Endometrium (tissue), 2 donors: ENCODE results near the gene TRPV3.

ENCODE experiments used
- FAIRE-seq: peaks from 2 replicates; lab custom pipeline; 2012; peaks lifted over from hg19 to GRCh38; lab: Jason Lieb, UNC
- donor health status: control.
- donor health status: control.

The TRPV3 gene

DNA sequence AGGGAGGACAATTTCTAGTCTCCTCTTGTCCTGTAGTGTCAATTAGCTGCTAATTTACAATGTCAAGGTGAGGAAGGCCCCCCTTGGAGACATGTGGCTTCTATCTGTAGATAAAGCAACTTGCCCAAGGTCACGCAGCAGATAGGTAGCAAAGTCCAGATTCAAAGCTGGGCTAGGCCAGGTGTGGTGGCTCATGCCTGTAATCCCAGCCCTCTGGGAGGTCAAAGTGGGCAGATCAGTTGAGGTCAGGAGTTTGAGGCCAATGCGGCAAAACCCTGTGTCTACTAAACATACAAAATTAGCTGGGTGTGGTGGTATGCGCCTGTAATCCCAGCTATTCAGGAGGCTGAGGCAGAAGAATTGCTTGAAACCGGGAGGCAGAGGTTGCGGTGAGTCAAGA, 11.1 kb downstream of the TRPV3 start:
- FAIRE-seq: no peak

DNA sequence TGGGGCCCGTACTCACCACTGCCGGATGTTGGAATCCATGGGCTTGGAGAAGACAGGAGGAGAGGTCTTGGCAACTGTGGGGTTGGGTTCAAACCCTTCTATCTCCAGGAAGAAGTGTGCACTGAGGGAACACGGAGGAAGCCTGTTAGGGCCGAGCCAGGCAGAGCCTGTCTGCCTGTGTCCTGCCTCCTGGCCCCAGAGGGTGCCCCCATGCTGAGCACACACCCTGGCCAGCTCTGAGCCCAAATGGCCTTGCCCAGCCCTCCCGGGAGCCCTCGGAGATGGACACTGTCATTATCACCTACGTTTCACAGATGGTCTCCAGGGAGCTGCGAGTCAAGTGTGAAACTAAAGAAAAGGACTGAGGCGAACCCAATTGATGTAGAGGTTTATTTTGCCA, 12.5 kb downstream of the TRPV3 start:
- FAIRE-seq: no peak

DNA sequence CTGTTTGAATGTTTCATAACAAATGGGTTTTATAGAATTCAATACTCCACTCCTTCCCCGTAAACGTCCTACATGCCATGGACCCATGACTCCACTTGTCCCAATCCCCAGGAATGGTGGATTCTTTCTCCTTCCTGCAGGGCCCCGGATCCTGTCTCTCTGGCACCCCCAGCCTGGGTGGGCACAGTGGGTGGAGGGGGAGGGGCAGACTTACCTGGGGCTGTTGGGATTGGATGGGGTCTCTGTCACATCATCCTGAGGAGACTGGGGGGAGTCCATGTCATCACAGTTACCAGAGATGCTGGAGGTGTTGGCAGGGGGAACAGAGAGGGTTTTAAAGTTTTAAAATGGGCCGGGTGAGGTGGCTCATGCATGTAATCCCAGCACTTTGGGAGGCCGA, 13.2 kb downstream of the TRPV3 start:
- FAIRE-seq: no peak

DNA sequence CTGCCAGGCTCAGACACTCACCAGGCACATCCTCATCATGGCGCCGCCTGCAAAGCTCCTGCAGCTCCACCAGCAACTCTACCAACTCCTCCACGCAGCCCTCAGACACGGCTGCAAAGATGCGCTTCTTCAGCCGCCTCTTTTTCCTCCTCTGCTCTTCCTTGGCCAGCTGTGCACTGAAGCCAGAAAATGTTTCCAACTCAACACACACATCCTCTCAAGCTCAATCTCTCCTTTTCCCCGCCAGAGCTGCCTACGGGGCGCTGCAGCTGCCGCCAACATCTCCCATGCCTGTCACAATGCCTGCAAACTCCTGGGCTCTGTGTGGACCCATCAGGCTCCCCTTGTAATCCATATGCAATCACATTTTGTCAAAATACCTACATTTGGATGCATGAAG, 14.2 kb downstream of the TRPV3 start:
- no peak for FAIRE-seq

DNA sequence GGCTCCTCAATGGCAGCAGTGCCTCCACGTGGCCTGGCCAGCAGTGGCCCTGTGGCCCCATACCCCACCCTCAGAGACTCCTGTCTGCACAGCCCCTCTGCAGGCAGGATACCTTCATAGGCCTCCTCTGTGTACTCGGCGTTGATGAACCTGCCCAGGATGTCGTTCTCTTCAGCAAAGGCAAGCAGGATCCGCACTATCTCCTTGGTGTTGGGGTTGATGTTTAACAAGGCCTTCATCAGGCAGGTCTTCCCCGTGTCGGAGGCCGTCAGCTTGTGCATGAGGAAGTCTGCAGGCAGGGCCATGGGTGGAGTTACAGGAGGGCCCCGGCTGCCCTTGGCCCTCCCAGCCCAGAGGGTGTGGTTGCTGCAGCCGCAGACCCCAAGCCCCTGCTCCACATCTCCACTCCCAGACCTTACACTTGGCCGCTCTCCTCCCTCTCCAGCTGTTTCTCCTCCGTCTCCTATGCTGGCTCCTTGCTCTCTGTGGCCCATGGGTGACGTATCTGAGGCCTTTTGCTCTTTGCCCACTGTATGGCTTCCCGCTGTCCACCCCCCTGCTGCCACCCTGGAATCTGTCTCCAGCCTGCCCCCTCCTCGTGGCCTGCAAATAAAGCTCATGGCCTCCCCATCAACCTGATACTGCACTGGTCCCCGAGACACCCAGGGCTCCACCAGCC, 15.1 kb downstream of the TRPV3 start:
- FAIRE-seq: no peak

DNA sequence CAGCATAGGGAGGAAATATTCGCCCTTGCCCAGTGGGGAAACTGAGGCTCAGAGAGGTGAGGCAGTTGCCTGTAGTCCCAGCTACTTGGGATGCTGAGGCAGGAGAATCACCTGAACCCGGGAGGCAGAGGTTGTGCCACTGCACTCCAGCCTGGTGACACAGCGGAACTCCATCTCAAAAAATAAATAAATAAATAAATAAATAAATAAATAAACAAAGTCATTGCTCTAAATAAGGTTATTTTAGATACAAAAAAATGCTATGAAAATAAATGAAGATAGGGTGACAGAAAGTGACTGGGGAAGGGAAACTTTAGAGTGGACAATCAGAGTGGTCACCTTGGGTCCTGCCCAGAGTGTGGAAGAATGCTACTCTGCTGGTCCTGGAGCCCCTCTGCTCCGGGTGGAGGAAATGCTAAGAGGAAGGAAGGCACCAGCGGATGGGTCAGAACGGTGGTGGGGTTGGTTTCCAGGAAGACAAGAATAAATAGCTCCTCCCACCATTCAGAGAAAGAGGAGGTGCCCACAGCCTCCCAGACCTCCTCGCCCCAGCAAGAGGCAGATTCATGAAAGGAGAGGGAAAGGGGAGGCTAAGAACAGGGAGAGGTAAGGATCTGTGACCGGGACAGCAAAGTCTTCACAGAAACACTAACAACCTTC, 17.6 kb downstream of the TRPV3 start:
- no peak for FAIRE-seq

DNA sequence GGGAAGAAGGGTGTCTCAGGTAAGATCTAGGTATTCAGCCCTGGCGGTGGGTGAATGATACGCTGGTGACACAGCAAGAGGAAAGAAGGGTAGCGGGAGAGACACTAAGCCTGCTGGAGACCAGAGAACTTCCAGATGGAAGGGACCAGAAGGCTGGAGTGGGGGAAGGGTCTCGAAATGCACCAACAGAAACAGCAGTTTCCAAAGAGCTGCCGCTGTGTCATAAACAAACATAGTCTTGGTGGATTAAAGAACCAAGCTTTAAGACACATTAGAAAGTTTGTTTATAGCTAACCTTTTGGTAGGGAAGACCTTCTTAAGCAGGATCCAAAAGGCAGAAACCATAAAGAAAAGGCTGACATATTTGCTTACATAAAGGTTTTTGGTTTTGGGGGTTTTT, 20.9 kb downstream of the TRPV3 start:
- no peak for FAIRE-seq

DNA sequence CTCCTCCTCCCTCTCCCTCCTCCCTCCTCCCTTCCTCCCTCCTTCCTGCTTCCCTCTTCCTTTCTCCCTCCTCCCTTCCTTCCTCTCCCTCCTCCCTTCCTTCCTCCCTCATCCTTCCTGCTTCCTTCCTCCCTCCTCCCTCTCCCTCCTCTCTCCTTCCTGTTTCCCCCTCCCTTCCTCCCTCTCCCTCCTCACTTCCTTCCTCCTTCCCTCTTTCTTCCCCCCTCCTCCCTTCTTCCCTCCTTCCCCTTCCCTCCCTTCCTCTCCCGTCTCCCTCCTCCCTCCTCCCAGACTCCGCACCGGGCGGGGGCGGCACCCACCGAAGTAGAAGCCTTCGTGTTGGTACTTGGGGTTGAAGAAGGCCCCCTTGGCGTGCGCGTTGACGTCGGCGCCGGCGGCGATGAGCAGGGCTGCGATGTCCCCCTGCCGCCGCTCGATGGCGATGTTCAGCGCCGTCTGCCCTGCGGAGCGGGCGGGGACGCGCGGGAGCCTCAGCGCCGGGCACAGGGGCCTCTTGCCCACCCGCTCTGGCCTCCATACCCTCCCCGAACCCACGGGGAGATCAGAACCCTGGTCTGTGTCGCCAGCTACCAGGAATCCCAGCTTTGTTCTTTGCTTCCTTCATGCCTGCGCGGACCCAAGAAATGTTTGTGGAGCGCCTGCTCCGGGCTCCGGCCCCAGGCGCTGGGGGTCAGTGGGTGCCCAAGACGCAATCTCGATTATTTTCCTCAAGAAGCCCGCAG, 22.2 kb downstream of the TRPV3 start:
- no peak for FAIRE-seq

DNA sequence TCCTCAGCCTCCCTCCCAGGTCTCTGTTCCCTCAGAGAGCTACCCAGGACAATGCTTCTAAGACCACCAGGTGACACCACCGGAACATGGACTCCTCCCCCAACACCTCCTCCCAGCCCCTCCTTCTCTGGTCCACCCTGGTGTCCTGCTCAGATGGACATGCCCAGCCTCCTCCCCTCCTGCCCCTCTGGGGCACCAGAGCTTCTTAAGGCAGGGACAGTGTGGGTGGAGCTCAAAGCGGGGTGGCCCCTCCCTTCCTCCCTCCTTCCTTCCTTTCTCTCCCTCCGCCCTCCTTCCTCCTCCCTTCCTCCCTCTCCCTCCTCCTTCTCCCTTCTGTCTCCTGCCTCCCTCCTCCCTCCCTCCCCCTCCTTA, 22.7 kb downstream of the TRPV3 start:
- FAIRE-seq: no peak

DNA sequence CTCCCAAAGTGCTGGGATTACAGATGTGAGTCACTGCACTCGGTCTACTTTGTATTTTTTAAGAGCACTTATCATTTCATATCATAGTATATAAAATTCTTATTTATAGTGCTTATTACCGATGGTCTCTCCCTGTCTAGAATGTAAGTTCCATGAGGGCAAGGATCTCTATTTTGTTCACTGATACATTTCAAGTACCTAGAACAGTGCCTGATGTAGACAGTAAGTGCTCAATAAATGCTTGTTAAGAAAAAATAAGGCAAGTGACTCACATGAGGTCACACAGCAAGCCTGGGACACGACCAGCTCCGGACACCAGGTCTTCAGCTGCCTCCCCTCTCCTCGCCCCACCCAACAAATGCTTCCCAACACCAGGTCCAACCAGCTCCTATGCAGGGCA, 23.9 kb downstream of the TRPV3 start:
- FAIRE-seq: no peak

DNA sequence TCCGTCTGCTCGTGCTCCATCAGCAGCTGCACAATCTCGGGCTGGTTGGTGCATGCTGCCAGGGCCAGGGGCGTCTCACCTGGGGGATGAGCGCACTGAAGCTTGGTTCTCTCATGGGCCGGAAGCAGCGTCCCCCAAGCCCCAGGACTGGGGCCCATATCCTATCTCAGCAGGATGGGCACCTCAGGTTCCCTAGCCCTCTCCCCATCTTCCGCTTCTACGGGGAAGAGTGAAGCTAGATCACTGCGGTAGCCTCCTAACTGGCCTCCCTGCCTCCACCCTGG, 24.8 kb downstream of the TRPV3 start:
- no peak for FAIRE-seq

DNA sequence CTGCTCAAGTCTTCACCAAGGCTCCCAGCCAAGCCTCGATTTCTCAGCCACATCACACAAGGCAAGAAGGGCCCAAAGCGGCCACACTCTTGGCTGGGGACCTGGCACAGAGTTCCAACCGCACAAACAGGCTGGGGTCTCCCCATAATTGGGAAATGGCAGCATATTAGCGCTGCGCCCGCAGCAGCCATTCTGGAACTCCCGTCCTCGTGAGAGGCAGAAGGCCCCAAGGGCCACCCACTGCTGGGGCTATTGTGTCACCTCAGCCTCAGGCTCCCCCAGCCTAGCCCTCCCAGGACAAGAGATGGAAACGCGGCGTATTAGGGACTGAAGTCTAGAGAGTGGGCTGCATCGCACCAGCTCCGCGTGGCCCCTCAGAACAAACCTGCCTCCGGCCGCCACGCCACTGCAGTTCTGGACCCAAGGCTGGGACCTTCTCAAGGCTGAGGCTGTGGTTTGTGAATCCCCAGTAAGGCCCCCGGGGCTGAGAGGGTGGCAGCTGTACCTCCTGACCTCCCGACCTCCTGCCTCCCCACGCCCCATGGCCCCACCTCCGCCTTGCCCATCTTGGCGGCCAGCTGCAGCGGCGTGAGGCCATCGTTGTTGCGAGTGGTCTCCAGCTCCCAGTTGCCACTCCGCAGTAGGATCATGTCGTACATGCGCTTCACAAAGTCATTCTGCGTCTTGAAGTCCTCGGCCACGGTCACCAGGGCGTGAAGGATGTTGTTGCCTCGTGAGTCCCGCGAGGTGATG, 25.3 kb downstream of the TRPV3 start:
- FAIRE-seq: no peak

DNA sequence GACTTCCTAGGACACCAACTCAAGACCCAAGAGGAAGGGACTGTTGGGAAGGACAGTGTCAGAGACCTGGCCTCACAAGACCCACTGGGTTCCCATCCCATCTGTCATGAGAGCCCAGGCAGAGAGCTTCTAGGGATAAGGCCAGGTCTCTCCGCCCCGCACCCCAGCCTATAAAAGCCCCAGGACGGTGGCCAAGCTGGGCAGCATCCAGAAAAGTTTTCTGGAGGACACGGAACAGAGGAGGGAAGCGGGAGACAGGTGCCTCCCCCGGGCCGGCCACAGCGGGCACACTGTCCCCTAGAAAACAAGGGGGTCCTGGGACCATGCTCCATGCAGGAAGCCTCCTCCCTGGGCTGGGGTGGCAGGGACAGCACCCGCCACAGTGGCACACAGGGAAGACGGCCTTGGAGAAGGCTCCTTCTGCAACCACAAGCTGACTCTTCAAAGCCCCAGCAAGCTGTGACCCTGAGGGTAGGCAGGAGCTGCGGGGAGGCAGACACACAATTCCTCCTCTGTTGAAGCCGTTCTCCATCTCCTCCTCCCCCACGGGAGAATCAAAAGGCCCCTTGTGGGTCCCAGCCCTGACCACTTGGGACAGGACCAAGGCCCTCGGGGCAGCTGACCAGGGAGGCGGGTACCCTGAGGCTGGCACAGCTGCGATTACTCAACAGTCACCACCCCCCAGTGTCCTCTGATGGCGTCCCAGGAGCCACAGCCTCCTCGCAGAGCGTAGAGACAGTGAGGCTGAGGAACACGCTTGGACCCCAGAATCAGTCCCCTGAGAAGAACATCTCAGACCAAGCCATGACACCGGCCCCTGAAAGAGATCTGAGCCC, 26.1 kb downstream of the TRPV3 start:
- FAIRE-seq: no peak

DNA sequence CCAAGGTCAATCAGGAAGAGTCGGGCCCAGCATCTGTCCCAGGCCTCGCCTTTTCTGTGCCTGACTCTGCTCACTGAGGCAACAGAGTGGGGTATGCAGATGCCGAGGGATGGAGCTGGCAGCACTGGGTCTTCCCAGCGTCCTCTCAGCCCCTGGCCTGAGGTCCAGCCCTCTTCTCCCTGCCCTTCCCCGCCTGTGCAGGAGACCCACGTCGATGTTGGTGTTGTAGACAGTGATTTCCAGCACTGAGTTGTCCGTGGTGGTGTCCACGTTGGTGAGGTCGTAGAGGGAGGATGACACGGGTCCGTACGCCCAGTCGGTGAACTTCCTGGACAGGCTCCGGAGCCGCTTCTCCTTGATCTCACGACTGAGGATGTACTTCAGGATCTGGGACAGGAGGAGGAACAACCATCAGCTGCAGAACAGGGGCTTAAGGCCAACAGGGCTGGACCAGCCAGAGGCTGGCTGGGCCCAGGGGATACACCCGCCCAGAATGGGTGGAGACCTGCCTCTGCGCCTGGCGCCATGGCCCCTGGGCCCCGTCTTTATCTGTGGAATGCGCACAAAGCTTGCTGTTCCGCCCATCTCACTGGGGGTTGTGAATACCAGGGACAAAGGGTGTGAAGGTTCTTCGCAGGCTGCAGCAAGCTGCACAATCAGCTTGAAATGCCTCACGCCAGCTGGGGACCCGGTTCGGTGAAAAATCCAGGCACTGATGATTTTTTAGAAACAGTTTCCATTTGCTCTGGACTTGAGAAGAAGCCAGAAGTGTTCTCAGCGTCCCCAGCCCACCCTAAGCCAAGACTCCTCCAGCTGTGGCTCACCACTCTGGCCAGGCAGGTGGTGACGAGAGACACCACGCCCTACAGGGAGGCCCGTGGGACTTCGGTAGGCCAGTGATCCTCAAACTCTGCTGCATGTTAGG, 27.5 kb downstream of the TRPV3 start:
- no peak for FAIRE-seq

DNA sequence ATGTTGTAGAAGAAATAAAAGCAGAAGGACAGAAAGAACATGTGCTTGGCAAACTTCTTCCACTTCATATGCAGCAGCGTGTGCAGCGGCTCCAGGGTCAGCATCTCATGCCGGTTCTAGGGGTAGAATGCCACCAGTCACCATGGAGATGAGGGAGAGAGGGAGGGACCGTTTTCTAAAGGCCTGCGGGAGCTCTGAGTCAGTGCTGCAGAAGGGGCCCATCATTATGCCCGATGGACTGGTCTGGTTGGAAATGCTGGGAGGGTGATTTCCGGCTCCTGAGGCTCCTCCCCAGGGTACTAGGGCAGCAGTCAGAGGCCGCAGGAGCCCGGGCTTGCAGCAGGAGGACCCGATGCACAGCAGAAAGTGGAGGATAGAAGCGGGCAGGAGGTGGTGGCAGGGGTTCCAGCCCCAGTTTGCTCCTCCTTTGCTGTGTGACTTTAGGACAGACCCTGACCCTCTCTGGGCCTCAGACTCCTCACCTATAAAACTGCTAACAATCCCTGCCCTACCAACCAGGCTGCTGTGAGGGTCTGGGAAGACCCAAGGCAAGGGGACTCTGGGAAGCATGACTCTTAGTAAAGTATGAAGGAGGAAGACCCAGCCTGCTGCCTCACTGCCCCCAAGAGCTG, 28.6 kb downstream of the TRPV3 start:
- FAIRE-seq: no peak

DNA sequence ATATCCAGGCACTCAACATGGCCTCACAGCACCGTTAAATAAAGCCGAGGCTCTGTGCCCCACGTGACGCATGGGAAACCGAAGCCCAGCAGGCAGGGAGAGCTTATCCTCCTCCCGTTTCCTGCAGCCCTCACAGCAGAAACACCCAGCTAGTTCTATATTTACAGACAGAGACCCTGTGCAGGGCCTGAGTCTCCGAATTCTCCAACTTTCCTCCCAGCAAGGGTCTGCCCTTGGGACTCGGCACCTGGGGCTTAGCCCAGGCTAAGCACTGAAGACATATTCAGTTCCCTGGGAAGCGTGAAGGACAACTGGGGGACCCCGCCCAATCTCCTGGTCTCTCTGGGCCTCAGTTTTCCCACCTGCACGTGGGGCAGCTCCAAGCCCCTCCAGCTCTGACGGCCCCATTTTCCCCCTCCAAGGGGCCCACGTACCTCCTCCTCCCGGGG, 29.2 kb downstream of the TRPV3 start:
- FAIRE-seq: no peak

DNA sequence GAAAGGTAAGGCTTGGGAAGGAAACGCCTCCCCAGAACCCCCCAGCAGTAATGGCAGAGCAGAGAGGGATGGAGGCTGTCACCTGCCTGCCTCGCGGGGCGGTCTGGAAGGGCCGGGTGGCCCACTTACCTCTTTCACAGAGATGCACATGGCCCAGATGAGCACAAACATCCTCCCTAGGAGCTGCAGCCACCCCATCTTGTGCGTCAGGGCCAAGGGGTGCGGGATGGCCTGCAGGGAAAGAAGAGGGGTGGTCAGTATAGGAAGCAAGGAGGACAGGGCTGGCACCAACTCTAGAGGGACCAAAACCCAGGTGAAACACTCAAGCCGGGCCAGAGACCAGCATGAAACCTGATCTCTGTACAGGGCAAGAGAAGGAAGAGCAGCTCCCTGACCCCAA, 29.7 kb downstream of the TRPV3 start:
- FAIRE-seq: no peak

DNA sequence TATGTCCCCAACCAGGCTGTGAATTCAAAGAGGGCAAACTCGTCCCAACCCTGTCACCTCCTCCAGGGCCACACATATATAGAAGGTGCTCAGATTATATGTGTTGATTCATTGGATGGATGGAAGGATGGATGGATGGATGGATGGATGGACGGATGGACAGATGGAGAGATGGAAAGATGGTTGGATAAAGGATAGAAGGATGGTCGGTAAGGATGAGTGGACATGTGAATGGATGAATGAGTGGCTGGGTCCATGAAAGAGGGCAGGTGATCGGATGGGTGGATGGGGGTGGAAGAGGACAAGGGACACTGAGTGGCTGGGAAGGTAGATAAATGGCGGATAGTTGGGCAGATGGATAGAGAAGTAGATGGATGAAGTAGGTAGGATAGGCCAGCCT, 30.1 kb downstream of the TRPV3 start:
- no peak for FAIRE-seq

DNA sequence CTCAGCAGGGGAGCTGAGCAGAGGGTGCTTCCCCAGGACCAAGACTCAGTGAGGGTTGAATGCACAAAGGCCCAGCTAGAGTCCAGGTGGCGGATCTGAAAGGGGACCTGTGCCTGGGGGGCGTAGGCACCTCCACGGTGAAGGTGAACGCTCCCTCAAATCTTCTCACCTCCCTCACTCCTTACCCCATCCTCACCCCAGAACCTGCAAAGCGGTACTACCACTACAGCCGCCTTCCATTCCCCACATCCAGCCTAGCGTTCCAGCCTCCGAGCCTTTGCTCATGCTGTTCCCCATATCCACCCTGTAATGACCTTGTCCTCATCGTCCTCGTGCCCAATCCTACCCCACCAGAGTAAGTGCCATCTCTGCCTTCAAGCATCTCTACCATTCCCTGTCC, 30.6 kb downstream of the TRPV3 start:
- FAIRE-seq: no peak

DNA sequence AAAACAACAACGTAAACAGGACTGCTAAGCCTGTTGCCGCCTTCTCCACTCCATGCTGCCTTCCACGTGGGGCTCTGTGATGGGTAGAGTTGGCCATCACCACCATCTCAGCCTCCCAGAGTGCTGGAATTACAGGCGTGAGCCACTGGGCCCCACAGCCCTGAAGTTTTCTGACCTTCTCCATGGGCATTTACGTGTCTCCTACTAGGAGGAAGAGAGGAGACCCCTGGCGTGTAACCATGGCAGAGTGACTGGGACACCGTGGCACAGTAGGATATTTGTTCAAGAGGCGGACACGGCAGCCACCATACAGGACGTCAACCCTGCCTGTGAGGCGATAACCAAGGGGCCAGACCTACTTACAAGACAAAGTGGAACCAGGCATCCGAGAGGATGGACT, 31.1 kb downstream of the TRPV3 start:
- FAIRE-seq: no peak

DNA sequence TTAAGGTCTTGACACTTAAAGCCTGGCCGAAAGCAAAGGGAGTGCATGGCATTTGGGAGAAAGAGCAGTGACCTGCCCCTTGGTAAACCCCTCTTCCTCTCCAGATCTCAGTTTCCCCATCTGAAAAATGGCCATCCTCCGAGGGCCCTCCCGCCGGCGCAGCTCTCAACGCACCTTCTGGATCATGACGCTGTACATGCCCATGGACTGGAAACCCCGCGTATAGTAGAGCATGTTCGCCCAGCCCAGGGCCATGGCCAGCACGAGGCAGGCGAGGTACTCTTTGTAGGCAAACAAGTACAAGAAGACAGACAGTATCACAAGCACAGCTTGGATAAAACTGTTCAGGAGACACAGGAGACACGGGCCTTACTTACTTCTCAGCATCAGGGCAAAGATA, 33.6 kb downstream of the TRPV3 start:
- no peak for FAIRE-seq
